NCI-H524 (cell line): ENCODE results near the gene SEPTIN12.

Experiments
- DNase-seq, 2 experiments: peaks; one replicate each; lab custom pipeline; 2025; lab: John Stamatoyannopoulos, UW

SEPTIN12 gene

DNA sequence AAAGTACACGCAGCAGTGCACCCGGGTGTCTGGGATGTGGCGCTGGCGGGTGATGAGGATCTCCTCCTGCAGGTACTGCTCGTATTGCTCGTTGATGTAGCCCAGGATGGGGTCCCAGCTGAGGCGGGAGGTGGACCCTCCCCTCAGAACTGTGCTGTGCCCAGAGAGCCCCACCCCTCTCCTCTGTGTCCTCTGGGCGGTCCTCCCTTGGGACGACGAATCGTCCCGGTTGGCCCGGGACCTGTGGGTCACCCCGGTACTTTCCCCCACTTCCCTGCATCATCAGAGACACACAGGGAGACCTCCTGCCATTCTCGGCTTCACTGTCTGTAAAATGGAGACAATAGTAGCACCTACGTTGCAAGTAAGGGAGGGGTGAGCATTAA is 4.2 kb downstream of the SEPTIN12 start:
- no peak for DNase-seq

- DNase-seq: no peak
Measured at GRCh38 chr16:4783251-4783950, 4.7 kb downstream of the SEPTIN12 start.

DNA sequence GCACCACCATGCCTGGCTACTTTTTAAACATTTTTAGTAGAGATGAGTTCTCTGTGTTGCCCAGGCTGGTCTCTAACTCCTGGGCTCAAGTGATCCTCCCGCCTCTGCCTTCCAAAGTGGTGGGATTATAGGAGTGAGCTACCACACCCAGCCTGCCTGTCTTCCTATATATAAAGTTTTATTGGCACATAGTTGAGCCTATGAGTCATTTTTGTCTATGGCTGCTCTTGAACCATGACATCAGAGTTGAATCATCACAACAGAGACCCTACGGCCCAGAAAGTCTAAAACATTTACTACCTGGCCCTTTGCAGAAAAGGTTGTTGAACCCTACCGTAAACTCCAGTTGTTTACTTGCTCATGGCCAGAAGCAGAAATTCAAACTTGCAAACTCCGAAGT is 7.9 kb downstream of the SEPTIN12 start:
- no peak for DNase-seq

DNA sequence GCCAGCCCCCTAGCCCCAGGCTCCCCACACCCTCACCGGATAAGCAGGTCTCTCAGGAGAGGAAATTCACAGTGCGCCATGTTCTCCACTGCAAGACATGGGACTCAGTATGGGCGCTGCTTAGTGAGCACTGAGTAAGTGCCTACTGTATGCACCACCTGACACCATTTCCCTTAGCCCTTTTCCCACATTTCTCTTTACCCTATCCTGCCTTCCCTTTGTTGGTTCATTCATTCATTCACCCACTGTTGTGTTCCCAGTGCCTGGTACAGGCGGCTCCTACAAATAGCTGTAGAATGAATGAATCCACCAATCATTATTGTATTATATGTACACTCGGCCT is 10.1 kb downstream of the SEPTIN12 start:
- DNase-seq: no peak

GRCh38 chr16:4777339-4778049 is 10.7 kb downstream of the SEPTIN12 start:
- DNase-seq: no peak

- no peak for DNase-seq
Measured at GRCh38 chr16:4776141-4776705, 11.9 kb downstream of the SEPTIN12 start.

DNA sequence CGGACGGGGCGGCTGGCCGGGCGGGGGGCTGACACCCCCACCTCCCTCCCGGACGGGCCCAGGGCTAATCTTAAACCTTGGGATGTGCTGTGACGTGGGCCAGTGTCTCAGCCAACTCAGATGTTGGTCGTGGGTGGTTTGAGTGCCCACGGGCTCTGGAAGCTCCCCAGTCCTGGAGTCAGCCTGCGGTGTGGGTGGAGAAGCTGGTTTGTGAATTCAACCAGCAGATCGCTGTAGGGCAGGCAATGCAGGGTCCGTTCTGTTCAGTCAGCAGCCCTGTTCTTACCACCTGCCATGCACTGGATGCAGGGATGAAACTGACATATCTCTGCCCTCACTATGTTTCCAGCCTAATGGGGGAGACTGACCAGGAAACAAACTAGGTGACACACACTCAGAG is 13.1 kb downstream of the SEPTIN12 start:
- DNase-seq: no peak

- DNase-seq: no peak
Measured at GRCh38 chr16:4772351-4772750, 15.8 kb downstream of the SEPTIN12 start.

- DNase-seq: no peak
Measured at GRCh38 chr16:4771646-4772045, 16.5 kb downstream of the SEPTIN12 start.

- DNase-seq: no peak
Measured at GRCh38 chr16:4769306-4769638, 18.9 kb downstream of the SEPTIN12 start.

DNA sequence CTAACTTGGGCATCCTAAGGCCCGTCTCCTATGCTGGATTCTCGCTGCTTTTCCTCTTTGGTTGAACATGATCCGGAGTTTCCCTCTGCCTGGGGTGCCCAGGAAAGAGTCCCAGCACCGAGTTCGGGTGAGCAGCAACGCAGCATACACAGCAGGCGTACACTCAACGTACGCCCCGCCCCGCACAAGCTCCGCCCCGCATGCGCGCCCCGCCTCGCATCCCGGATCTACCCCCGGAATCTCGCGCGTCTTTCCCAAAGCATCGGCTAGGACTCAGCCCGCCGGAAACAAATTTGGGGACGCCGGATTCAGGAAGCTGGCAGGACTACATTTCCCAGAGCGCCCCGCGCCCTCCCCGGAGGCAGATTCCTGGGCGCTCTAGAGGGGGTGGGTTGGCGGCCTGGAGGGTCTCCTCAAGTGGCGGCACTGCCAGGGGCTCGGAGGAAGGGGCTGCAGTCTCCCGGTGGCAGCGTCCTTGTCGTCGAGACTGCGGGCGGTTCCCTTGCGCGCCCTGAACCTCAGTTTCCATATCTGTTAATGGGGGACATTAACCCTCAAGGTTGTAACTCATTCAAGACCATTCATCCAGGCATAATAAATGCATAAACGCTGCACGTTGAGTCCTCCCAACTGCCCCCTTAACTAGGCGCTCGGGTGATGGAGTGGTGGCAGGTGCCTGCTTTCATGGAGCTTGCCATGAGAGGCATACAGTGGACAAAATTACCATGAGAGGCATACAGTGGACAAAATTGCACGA is 19.4 kb downstream of the SEPTIN12 start:
- peak; percentile 97 for DNase-seq

GRCh38 chr16:4767872-4768548 is 20.1 kb downstream of the SEPTIN12 start:
- DNase-seq: no peak

DNA sequence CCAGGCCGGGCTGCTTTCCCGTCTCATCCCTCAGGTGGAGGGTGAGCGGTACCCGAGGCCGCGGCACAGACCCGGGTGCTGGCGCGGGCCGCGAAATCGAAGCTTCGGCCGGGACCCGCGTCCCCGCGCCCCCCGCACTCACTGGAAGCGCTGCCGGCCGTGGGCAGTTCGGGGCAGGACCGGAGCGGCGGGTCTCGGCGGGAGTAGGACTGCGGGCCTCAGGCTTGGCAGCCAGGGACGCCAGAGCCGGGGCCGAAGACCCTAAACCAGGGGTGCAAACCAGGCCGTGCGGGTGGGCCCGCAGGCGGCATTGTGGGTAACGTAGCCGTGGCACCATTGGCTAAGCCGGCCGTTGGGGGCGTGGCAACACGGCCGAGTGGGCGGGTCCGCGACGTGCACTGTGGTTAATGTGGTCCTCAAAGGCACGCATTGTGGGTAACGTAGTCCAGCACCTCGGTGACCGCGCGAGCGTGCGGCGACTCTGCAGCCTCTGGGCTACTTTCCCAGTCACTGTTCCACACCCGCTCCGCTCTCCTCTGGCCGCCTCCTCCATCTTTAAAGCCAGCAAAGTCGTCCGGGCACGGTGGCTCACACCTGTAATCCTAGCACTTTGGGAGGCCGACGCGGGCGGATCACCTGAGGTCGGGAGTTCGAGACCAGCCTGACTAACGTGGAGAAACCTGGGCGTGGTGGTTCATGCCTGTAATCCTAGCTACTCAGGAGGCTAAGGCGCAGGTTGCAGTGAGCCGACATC is 21.1 kb downstream of the SEPTIN12 start, which contains the start of gene ZNF500:
TSS of gene ZNF500 (minus strand) at position 288 of the 754 bp plus-strand sequence. CDS start 1,184 bp downstream, outside the sequence.
- peak; percentile 93 to 97 for DNase-seq

DNA sequence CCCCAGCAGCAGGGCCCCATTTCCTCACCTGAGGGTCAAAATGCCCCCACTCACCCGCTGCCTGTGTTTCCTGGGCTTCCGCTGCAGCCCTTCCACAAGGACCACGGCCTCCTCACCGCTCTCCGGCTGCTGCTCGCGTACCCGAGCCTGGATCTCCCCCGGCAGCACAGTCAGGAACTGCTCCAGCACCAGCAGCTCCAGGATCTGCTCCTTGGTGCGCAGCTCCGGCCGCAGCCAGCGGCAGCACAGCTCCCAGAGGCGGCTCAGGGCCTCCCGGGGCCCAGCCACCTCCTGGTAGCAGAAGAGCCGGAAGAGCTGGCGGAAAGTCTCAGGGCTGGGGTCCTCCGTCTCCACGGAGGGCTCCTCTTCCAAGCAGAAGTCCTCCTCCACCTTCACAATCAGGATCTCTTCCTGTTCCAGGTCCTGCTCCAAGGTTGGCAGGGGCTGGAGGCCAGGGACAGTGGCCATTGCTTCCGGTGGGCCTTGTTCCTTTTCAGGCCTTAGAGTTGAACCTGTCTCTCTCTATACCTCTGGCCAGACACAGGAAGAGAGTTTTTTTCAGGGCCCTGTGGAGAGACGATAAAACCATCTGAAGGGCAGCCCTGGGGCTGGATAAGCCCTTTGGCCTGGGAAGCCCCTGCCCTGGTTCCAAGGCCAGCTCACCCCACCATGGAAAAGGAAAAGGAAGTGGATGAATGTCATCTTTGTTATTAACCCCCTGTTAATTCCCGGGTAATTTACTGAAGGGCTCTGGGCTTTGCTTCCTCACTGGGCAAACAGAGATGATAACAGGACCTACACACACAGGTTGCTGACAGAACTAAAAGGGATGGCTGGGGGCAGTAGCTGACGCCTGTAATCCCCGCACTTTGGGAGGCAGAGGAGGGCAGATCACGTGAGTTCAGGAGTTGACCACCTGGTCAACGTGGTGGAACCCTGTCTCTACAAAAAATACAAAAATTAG is 22.4 kb downstream of the SEPTIN12 start:
- no peak for DNase-seq

DNA sequence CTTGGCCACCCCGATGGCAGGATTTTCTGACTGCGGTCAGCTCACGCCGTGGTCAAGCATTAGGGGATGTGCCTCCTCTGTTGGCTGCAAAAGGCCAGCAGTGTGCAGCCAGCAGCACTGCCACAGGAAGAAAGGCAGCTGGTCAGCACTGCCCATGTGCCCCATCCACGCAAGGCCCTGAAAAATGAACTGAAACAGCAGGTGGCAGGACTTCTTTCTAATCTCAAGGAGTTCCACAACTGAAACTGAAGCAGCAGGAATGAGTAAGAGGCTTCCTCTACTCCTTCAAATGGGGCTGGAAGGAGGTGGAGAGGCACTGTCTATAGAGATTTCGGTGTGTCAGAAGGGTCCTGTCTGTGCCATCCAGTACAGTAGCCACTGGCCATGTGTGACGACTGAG is 24.4 kb downstream of the SEPTIN12 start:
- peak in 1 of 2 experiments; percentile 29 for DNase-seq

GRCh38 chr16:4762205-4762604 is 25.9 kb downstream of the SEPTIN12 start:
- DNase-seq: no peak

DNA sequence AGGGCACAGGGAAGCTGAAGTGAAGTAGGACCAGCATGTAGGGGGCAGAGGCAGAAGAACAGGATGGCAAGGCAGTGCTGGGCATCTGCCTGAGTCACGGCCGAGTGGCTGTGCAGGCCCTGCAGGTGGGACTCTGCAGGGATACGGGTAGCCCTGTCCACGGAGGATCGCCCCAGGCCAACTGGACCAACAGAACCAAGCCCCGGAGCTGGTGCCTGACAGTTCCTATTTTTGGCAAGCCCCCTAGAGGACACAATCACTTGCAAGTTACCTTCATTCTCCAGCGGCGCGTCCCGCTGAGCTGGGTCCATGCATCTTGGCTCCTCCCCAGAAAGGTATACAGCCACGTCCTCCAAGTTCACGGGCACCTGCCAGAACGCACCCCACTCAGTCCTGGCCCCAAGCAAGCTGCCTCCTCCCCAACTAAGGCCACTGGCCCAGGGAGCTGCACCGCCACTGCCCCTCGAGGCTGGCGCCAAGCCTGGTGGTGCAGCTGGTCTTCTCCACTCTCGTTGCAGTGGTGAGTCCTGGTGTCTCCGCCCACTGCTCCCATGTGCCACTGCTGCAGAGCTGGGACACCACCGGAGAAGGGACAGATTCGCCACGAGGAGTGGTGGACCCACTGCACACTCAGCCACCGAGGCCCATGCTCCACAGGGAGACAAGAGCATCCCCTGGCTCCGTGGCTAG is 27.8 kb downstream of the SEPTIN12 start:
- DNase-seq: no peak

DNA sequence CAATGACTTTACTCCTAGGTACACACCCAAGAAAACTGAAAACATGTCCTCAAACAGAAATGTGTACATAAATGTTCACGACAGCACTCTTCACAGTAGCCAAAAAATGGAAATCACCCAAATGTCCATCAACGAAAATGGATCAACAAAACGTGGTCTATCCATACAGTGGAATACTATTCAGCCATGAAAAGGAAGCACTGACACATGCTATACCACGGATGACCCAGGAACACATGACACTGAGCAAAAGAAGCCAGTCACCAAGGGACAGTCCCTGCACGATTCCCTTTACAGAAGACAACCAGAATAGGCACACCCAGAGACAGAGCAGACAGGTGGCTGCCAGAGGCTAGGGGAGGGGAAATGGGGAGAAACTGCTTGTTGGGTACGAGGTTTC is 32.5 kb downstream of the SEPTIN12 start:
- DNase-seq: no peak

DNA sequence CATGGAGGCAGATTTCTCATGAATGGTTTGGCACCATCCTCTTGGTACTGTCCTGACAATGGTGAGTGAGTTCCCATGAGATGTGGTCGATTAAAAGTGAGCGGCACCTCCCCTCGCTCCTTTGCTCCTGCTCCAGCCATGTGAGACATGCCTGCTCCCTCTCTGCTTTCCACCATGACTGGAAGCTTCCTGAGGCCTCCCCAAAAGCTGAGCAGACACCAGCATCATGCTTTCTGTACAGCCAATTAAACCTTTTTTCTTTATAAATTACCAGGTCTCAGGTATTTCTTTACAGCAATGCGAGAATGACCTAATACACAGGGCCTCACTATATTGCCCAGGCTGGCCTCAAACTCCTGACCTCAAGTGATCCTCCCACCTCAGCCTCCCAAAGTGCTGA is 33.3 kb downstream of the SEPTIN12 start:
- DNase-seq: no peak

GRCh38 chr16:4753227-4753626 is 34.9 kb downstream of the SEPTIN12 start:
- DNase-seq: no peak
